ENCODE data around the gene NCK2. TPM values are rescaled to one million over a fixed set of nuclear protein-coding genes. Genes with fewer than 3 reads are reported as not detected.
A peak's percentile ranks its signal among the peaks of the same experiment; 100 is the strongest.

The NCK2 gene
- polyA plus RNA-seq, 3 donors from 2014 or later: 10.7 to 22.1 (median 16.2) TPM

GRCh38 chr2:105778080-105778607 lies 33.4 kb downstream of the NCK2 start:
- Mint-ChIP-seq H3K27me3 (ENCODE audit: low read depth in 3 of 3) (peaks cover 0 to 10% (median 0%) of the 10 kb centered on the region in 3 donors), H3K36me3 (peaks cover 0 to 7% (median 0%) of the 10 kb centered on the region in 3 donors), H3K27ac (peak overlapping the region; percentile 82 to 95 (median 90)), H3K4me1 (peaks cover 90 to 95% of the 10 kb centered on the region in 2 donors), H3K4me3 (peak overlapping the region; percentile 67 to 85 (median 78)), H3K9me3 (no peaks in the 10 kb centered on the region)
- no peak for DNase-seq

GRCh38 chr2:105779394-105779793 lies 34.7 kb downstream of the NCK2 start:
- H3K27ac Mint-ChIP-seq: peak overlapping the region in 3 of 6 donors; percentile 32 to 74 (median 67)
- no peak overlapping the region for H3K4me3 Mint-ChIP-seq
- peaks cover 84 to 95% of the 10 kb centered on the region in 2 donors for H3K4me1 Mint-ChIP-seq
- H3K36me3 Mint-ChIP-seq: peaks cover 0 to 4% (median 0%) of the 10 kb centered on the region in 3 donors
- no peaks in the 10 kb centered on the region for H3K9me3 Mint-ChIP-seq
- no peak for DNase-seq
- H3K27me3 Mint-ChIP-seq (ENCODE audit: low read depth in 3 of 3): peaks cover 0 to 7% (median 2%) of the 10 kb centered on the region in 3 donors

- Mint-ChIP-seq H3K27me3 (ENCODE audit: low read depth in 3 of 3) (peaks cover 0 to 7% (median 2%) of the 10 kb centered on the region in 3 donors), H3K36me3 (peaks cover 0 to 4% (median 0%) of the 10 kb centered on the region in 3 donors), H3K4me3 (peak overlapping the region in 1 of 5 donors; percentile 22), H3K4me1 (peaks cover 77 to 88% of the 10 kb centered on the region in 2 donors), H3K9me3 (no peaks in the 10 kb centered on the region), H3K27ac (peak overlapping the region in 5 of 6 donors; percentile 14 to 81 (median 42))
- no peak for DNase-seq
Observed at GRCh38 chr2:105780606-105781005, 35.9 kb downstream of the NCK2 start.

GRCh38 chr2:105781274-105781978 lies 36.7 kb downstream of the NCK2 start:
- Mint-ChIP-seq H3K36me3 (peaks cover 0 to 4% (median 0%) of the 10 kb centered on the region in 3 donors), H3K27ac (peak overlapping the region in 2 of 6 donors; percentile 69 to 77), H3K27me3 (ENCODE audit: low read depth in 3 of 3) (peaks cover 0 to 4% (median 2%) of the 10 kb centered on the region in 3 donors), H3K9me3 (no peaks in the 10 kb centered on the region), H3K4me1 (peaks cover 77 to 88% of the 10 kb centered on the region in 2 donors), H3K4me3 (no peak overlapping the region)
- no peak for DNase-seq

- Mint-ChIP-seq H3K9me3 (no peaks in the 10 kb centered on the region), H3K27ac (peak overlapping the region in 3 of 6 donors; percentile 13 to 69 (median 30)), H3K4me3 (peak overlapping the region in 1 of 5 donors; percentile 26), H3K36me3 (peaks cover 0 to 4% (median 0%) of the 10 kb centered on the region in 3 donors), H3K4me1 (peaks cover 77 to 88% of the 10 kb centered on the region in 2 donors), H3K27me3 (ENCODE audit: low read depth in 3 of 3) (peaks cover 0 to 2% (median 1%) of the 10 kb centered on the region in 3 donors)
- no peak for DNase-seq
Observed at GRCh38 chr2:105782123-105782522, 37.4 kb downstream of the NCK2 start.

- Mint-ChIP-seq H3K4me3 (peak overlapping the region in 1 of 5 donors; percentile 26), H3K9me3 (no peaks in the 10 kb centered on the region), H3K27ac (peak overlapping the region in 2 of 6 donors; percentile 30 to 69), H3K4me1 (peaks cover 77 to 88% of the 10 kb centered on the region in 2 donors), H3K27me3 (ENCODE audit: low read depth in 3 of 3) (peaks cover 0 to 2% (median 1%) of the 10 kb centered on the region in 3 donors), H3K36me3 (peaks cover 0 to 4% (median 0%) of the 10 kb centered on the region in 3 donors)
- no peak for DNase-seq
Observed at GRCh38 chr2:105782646-105783045, 37.9 kb downstream of the NCK2 start.

- Mint-ChIP-seq H3K36me3 (peaks cover 0 to 4% (median 0%) of the 10 kb centered on the region in 3 donors), H3K27ac (peak overlapping the region in 1 of 6 donors; percentile 7), H3K27me3 (ENCODE audit: low read depth in 3 of 3) (peaks cover 0 to 2% (median 1%) of the 10 kb centered on the region in 3 donors), H3K9me3 (no peaks in the 10 kb centered on the region), H3K4me3 (no peak overlapping the region), H3K4me1 (peaks cover 77 to 88% of the 10 kb centered on the region in 2 donors)
- no peak for DNase-seq
Observed at GRCh38 chr2:105783151-105783738, 38.5 kb downstream of the NCK2 start.

GRCh38 chr2:105783972-105784371 lies 39.3 kb downstream of the NCK2 start:
- Mint-ChIP-seq H3K9me3 (no peaks in the 10 kb centered on the region), H3K4me1 (peaks cover 78 to 89% of the 10 kb centered on the region in 2 donors), H3K36me3 (peaks cover 0 to 4% (median 0%) of the 10 kb centered on the region in 3 donors), H3K4me3 (no peak overlapping the region), H3K27ac (peak overlapping the region in 2 of 6 donors; percentile 16 to 25), H3K27me3 (ENCODE audit: low read depth in 3 of 3) (peaks cover 0 to 2% (median 1%) of the 10 kb centered on the region in 3 donors)
- DNase-seq: no peak

- Mint-ChIP-seq H3K4me3 (no peak overlapping the region), H3K36me3 (peaks cover 0 to 4% (median 0%) of the 10 kb centered on the region in 3 donors), H3K27ac (no peak overlapping the region), H3K27me3 (ENCODE audit: low read depth in 3 of 3) (peaks cover 0 to 3% (median 2%) of the 10 kb centered on the region in 3 donors), H3K4me1 (peaks cover 80 to 90% of the 10 kb centered on the region in 2 donors), H3K9me3 (no peaks in the 10 kb centered on the region)
- DNase-seq: no peak
Observed at GRCh38 chr2:105784589-105784988, 39.9 kb downstream of the NCK2 start.

- H3K4me3 Mint-ChIP-seq: no peak overlapping the region
- no peak for DNase-seq
- peak overlapping the region in 2 of 6 donors; percentile 3 to 7 for H3K27ac Mint-ChIP-seq
- no peaks in the 10 kb centered on the region for H3K9me3 Mint-ChIP-seq
- H3K4me1 Mint-ChIP-seq: peaks cover 82 to 90% of the 10 kb centered on the region in 2 donors
- H3K27me3 Mint-ChIP-seq (ENCODE audit: low read depth in 3 of 3): peaks cover 0 to 2% (median 1%) of the 10 kb centered on the region in 3 donors
- H3K36me3 Mint-ChIP-seq: peaks cover 0 to 4% (median 0%) of the 10 kb centered on the region in 3 donors
Observed at GRCh38 chr2:105785095-105785847, 40.6 kb downstream of the NCK2 start.

- H3K27me3 Mint-ChIP-seq (ENCODE audit: low read depth in 3 of 3): peaks cover 0 to 2% (median 1%) of the 10 kb centered on the region in 3 donors
- peak overlapping the region; percentile 47 to 72 (median 53) for H3K4me3 Mint-ChIP-seq
- DNase-seq: no peak
- peaks cover 82 to 90% of the 10 kb centered on the region in 2 donors for H3K4me1 Mint-ChIP-seq
- H3K27ac Mint-ChIP-seq: peak overlapping the region; percentile 24 to 96 (median 68)
- no peaks in the 10 kb centered on the region for H3K9me3 Mint-ChIP-seq
- H3K36me3 Mint-ChIP-seq: peaks cover 0 to 4% (median 0%) of the 10 kb centered on the region in 3 donors
Observed at GRCh38 chr2:105786231-105787230, 41.8 kb downstream of the NCK2 start.
